ENCODE measurements around the gene IGIP. TPM values are rescaled to one million over a fixed set of nuclear protein-coding genes. Genes with fewer than 3 reads are reported as not detected.
A peak's percentile ranks its signal among the peaks of the same experiment; 100 is the strongest.

The IGIP gene
- total RNA-seq, 1 donor from 2014 or later, result 1.6 TPM

- peaks cover 27% of the 10 kb centered on the region for H3K4me1 Mint-ChIP-seq
- H3K27ac Mint-ChIP-seq, result no peak overlapping the region
- Histone ChIP-seq H2AFZ (replicated peaks) (no peak overlapping the region), H3F3A (ENCODE audit: low read depth) (peaks cover 48% of the 10 kb centered on the region), H3K4me1 (peaks cover 32% of the 10 kb centered on the region), H3K79me2 (ENCODE audit: low read depth) (peaks cover 11% of the 10 kb centered on the region), H3K9ac (no peak overlapping the region), H3K4me3 (peak overlapping the region; percentile 88), H3K36me3 (no peaks in the 10 kb centered on the region), H4K20me1 (ENCODE audit: low read depth) (peaks cover 49% of the 10 kb centered on the region), H3K27me3 (peaks cover 77% of the 10 kb centered on the region), H3K27ac (no peak overlapping the region), H3K4me2 (peak overlapping the region; percentile 98), H3K9me3 (ENCODE audit: low read depth) (no peaks in the 10 kb centered on the region)
- TF ChIP-seq EZH2phosphoT487 (IDR thresholded peaks at IDR 0.05) (no peak), EZH2 (IDR thresholded peaks at IDR 0.05) (no peak), CTCF (IDR thresholded peaks at IDR 0.05) (no peak)
- no peaks in the 10 kb centered on the region for H3K36me3 Mint-ChIP-seq
- no peaks in the 10 kb centered on the region for H3K9me3 Mint-ChIP-seq
- peak overlapping the region; percentile 92 for H3K4me3 Mint-ChIP-seq
- peaks cover 26% of the 10 kb centered on the region for H3K27me3 Mint-ChIP-seq (ENCODE audit: insufficient read depth, low read depth)
- no peak for DNase-seq (ENCODE audit: low spot score)
These were observed 10.6 kb upstream of the IGIP start for GRCh38 chr5:140115186-140115500.

- peaks cover 11% of the 10 kb centered on the region for H3K79me2 ChIP-seq (ENCODE audit: low read depth)
- H3K27me3 ChIP-seq, result peaks cover 66% of the 10 kb centered on the region
- DNase-seq (ENCODE audit: low spot score), result no peak
- H3F3A ChIP-seq (ENCODE audit: low read depth), result peaks cover 34% of the 10 kb centered on the region
- H3K4me3 ChIP-seq, result no peak overlapping the region
- no peaks in the 10 kb centered on the region for H3K9me3 ChIP-seq (ENCODE audit: low read depth)
- no peaks in the 10 kb centered on the region for H3K36me3 Mint-ChIP-seq
- no peak overlapping the region for H3K9ac ChIP-seq
- no peak overlapping the region for H2AFZ ChIP-seq (replicated peaks)
- peaks cover 13% of the 10 kb centered on the region for H3K27me3 Mint-ChIP-seq (ENCODE audit: insufficient read depth, low read depth)
- TF ChIP-seq CTCF (IDR thresholded peaks at IDR 0.05) (peak; percentile 7), EZH2phosphoT487 (IDR thresholded peaks at IDR 0.05) (no peak), EZH2 (IDR thresholded peaks at IDR 0.05) (no peak)
- peak overlapping the region; percentile 20 for H3K4me2 ChIP-seq
- no peaks in the 10 kb centered on the region for H3K9me3 Mint-ChIP-seq
- no peaks in the 10 kb centered on the region for H3K36me3 ChIP-seq
- peaks cover 32% of the 10 kb centered on the region for H3K4me1 ChIP-seq
- peaks cover 24% of the 10 kb centered on the region for H3K4me1 Mint-ChIP-seq
- H3K27ac ChIP-seq, result no peak overlapping the region
- H4K20me1 ChIP-seq (ENCODE audit: low read depth), result peaks cover 34% of the 10 kb centered on the region
- no peak overlapping the region for H3K27ac Mint-ChIP-seq
- no peak overlapping the region for H3K4me3 Mint-ChIP-seq
These were observed 9.0 kb upstream of the IGIP start for GRCh38 chr5:140116716-140117115.

GRCh38 chr5:140117523-140117922 lies 8.2 kb upstream of the IGIP start:
- no peak for DNase-seq (ENCODE audit: low spot score)
- H3K9me3 ChIP-seq (ENCODE audit: low read depth), result no peaks in the 10 kb centered on the region
- Mint-ChIP-seq H3K36me3 (no peaks in the 10 kb centered on the region), H3K27me3 (ENCODE audit: insufficient read depth, low read depth) (peaks cover 5% of the 10 kb centered on the region), H3K9me3 (no peaks in the 10 kb centered on the region), H3K27ac (no peak overlapping the region), H3K4me1 (peaks cover 24% of the 10 kb centered on the region), H3K4me3 (no peak overlapping the region)
- H3K4me3 ChIP-seq, result no peak overlapping the region
- H3K27me3 ChIP-seq, result peaks cover 64% of the 10 kb centered on the region
- peaks cover 26% of the 10 kb centered on the region for H4K20me1 ChIP-seq (ENCODE audit: low read depth)
- H3K79me2 ChIP-seq (ENCODE audit: low read depth), result peaks cover 11% of the 10 kb centered on the region
- H3K36me3 ChIP-seq, result no peaks in the 10 kb centered on the region
- no peak overlapping the region for H2AFZ ChIP-seq (replicated peaks)
- TF ChIP-seq EZH2phosphoT487 (IDR thresholded peaks at IDR 0.05) (no peak), EZH2 (IDR thresholded peaks at IDR 0.05) (no peak), CTCF (IDR thresholded peaks at IDR 0.05) (no peak)
- peak overlapping the region; percentile 20 for H3K4me2 ChIP-seq
- H3K4me1 ChIP-seq, result peaks cover 32% of the 10 kb centered on the region
- H3K27ac ChIP-seq, result no peak overlapping the region
- H3F3A ChIP-seq (ENCODE audit: low read depth), result peaks cover 26% of the 10 kb centered on the region
- no peak overlapping the region for H3K9ac ChIP-seq

Data from neural progenitor cell (in vitro differentiated cells).